Sigmoid colon (tissue), 3 donors: Measurements from ENCODE around the gene CCDC137.

Experiments used
- POLR2A ChIP-seq, 2 donors: fragments of 450-650 bp; IDR thresholded peaks; one replicate each; pipeline ENCODE4 v1.6.1; 2016; ENCODE audit warnings: antibody characterized with exemption in 2 of 2, mild to moderate bottlenecking in 2 of 2, moderate library complexity in 2 of 2
- TF ChIP-seq, protein P1 (sequence below), 4 experiments: fragments of 450-650 bp in 3 of 4; fragments of 200-600 bp in 1 of 4; IDR thresholded peaks; one replicate each; pipeline ENCODE4 v1.5.1; 2016 to 2019; ENCODE audit warnings: antibody characterized with exemption in 4 of 4, mild to moderate bottlenecking in 3 of 4, moderate library complexity in 2 of 4

DNA sequence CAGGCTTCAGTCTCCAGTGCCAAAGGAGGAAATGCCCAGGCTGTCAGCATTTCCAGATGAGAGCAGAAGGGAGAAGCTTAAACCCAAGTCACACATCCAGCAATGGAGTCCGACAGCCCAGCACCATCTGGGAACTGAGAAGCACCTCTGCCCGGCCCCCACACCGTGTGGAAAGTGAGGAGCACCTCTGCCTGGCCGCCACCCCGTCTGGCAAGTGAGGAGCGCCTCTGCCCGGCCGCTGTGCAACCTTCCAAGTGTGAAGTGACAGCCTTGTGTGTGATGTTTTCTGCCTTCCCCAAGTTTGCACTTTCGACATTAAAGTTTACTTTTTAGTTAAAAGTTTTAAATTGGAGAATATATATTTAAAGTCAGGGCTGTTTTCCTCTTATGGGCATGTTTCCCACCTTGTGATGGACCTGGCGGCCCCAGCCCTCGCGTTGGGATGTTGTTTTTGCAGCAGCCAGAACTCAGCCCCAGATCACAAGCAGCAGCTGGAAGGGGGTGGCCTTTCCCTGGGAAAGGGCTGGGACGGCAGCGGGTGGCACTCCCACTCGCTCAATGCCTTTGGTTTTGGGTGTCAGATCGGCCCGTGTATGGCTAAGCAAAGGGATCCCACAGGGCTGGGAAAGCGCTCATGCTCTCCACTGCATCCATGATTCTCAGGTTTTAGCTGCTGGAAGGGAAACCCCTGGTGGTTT, 7.2 kb downstream of the CCDC137 start:
- TF ChIP-seq, protein P1, sequence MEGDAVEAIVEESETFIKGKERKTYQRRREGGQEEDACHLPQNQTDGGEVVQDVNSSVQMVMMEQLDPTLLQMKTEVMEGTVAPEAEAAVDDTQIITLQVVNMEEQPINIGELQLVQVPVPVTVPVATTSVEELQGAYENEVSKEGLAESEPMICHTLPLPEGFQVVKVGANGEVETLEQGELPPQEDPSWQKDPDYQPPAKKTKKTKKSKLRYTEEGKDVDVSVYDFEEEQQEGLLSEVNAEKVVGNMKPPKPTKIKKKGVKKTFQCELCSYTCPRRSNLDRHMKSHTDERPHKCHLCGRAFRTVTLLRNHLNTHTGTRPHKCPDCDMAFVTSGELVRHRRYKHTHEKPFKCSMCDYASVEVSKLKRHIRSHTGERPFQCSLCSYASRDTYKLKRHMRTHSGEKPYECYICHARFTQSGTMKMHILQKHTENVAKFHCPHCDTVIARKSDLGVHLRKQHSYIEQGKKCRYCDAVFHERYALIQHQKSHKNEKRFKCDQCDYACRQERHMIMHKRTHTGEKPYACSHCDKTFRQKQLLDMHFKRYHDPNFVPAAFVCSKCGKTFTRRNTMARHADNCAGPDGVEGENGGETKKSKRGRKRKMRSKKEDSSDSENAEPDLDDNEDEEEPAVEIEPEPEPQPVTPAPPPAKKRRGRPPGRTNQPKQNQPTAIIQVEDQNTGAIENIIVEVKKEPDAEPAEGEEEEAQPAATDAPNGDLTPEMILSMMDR (IDR thresholded peaks at IDR 0.05): no peak
- TF ChIP-seq POLR2A (IDR thresholded peaks at IDR 0.05): no peak
